Measurements from ENCODE around the gene PRKAG3. TPM values are rescaled to one million over a fixed set of nuclear protein-coding genes. Genes with fewer than 3 reads are reported as not detected.

Gene PRKAG3
- total and polyA plus RNA-seq, 3 donors (not counting 1 experiment from before 2014, with no cell fraction given): not detected

Small RNAs within 50 kb of the gene (microRNA-seq; reads per million reads assigned to microRNA genes)
- not detected for gene MIR9500 (ENCODE audit: borderline number of aligned reads)

Other genes starting within 250 kb of the PRKAG3 start
- 1 to 10 TPM; 1.8 to 5.4 TPM for gene PLCD4, start 223.9 kb downstream of the PRKAG3 start, total RNA-seq
- gene PLCD4, start 223.9 kb downstream of the PRKAG3 start, polyA plus RNA-seq: 2.8 TPM
- 10 to 100 TPM; 16.0 to 34.5 TPM for gene ZNF142, start 172.2 kb downstream of the PRKAG3 start, total RNA-seq
- 13.5 TPM for gene ZNF142, start 172.2 kb downstream of the PRKAG3 start, polyA plus RNA-seq
- gene BCS1L, start 172.1 kb downstream of the PRKAG3 start, total RNA-seq: 10 to 100 TPM; 28.8 to 53.4 TPM
- 54.9 TPM for gene BCS1L, start 172.1 kb downstream of the PRKAG3 start, polyA plus RNA-seq
- gene RNF25, start 159.8 kb downstream of the PRKAG3 start, total RNA-seq: 10 to 100 TPM; 33.5 to 47.1 TPM
- gene RNF25, start 159.8 kb downstream of the PRKAG3 start, polyA plus RNA-seq: 60.1 TPM
- gene STK36, start 159.7 kb downstream of the PRKAG3 start, total RNA-seq: 10 to 100 TPM; 18.8 to 26.4 TPM
- gene STK36, start 159.7 kb downstream of the PRKAG3 start, polyA plus RNA-seq: 20.4 TPM
- 10 to 100 TPM; 31.3 to 47.3 TPM for gene TTLL4, start 121.0 kb downstream of the PRKAG3 start, total RNA-seq
- 34.2 TPM for gene TTLL4, start 121.0 kb downstream of the PRKAG3 start, polyA plus RNA-seq
- 10 to 100 TPM in 1 of 2 donors, under 1 TPM in 1; 0.16 to 14.5 TPM for gene CYP27A1, start 49.7 kb downstream of the PRKAG3 start, total RNA-seq
- 0.40 TPM for gene CYP27A1, start 49.7 kb downstream of the PRKAG3 start, polyA plus RNA-seq
- not detected for gene WNT6, start 28.0 kb upstream of the PRKAG3 start, total RNA-seq
- not detected for gene WNT6, start 28.0 kb upstream of the PRKAG3 start, polyA plus RNA-seq
- under 1 TPM; under 0.01 to 0.45 TPM for gene WNT10A, start 49.0 kb upstream of the PRKAG3 start, total RNA-seq
- gene WNT10A, start 49.0 kb upstream of the PRKAG3 start, polyA plus RNA-seq: 0.85 TPM
- gene CDK5R2, start 127.9 kb upstream of the PRKAG3 start, total RNA-seq: under 1 TPM in 1 of 2 donors, not detected in 1; 0.49 TPM
- 0.08 TPM for gene CDK5R2, start 127.9 kb upstream of the PRKAG3 start, polyA plus RNA-seq
- gene FEV, start 153.4 kb upstream of the PRKAG3 start, total RNA-seq: not detected
- gene FEV, start 153.4 kb upstream of the PRKAG3 start, polyA plus RNA-seq: not detected
- not detected for gene CRYBA2, start 161.6 kb upstream of the PRKAG3 start, total RNA-seq
- gene CRYBA2, start 161.6 kb upstream of the PRKAG3 start, polyA plus RNA-seq: 0.12 TPM
- gene CFAP65, start 209.7 kb upstream of the PRKAG3 start, total RNA-seq: under 1 TPM in 1 of 2 donors, not detected in 1; 0.50 TPM
- gene CFAP65, start 209.7 kb upstream of the PRKAG3 start, polyA plus RNA-seq: 0.01 TPM
- under 1 TPM in 1 of 2 donors, not detected in 1; 0.17 TPM for gene IHH, start 229.1 kb upstream of the PRKAG3 start, total RNA-seq
- 0.02 TPM for gene IHH, start 229.1 kb upstream of the PRKAG3 start, polyA plus RNA-seq